PC-9 (cell line): ENCODE measurements around the gene CETN1. TPM values are rescaled to one million over a fixed set of nuclear protein-coding genes. Genes with fewer than 3 reads are reported as not detected.

Experiments used
- BruUV-seq: library from RNA; stranded (reverse); fragments of 400-500 nt; replicated peaks from 2 replicates; lab custom pipeline; 2021; lab: Mats Ljungman, UMichigan
- CTCF ChIA-PET: fragments of 300-600 bp; sonication (Branson Sonifier 250); formaldehyde crosslinking; loops from one replicate; lab custom pipeline; 2022; ENCODE audit warnings: antibody characterized with exemption; lab: Charles Lee
- POLR2A ChIA-PET: fragments of 300-600 bp; sonication (Branson Sonifier 250); formaldehyde crosslinking; loops from one replicate; lab custom pipeline; 2022; ENCODE audit warnings: antibody characterized with exemption; ENCODE audit not compliant: unreplicated experiment; lab: Charles Lee
- DNase-seq, 2 experiments: peaks; one replicate each; pipeline versions ENCODE4 v3.0.0 to v3.0.0-alpha.2; 2015 to 2022; ENCODE audit warnings: mixed read lengths in 1 of 2
- H2AFZ ChIP-seq: fragments of 200-600 bp; sonication (generic); 2 replicates; pipeline ENCODE4 v1.8.1; 2017; ENCODE audit warnings: antibody characterized with exemption
- H3F3A ChIP-seq: fragments of 200-600 bp; sonication (generic); 2 replicates; pipeline ENCODE4 v1.8.1; 2017; ENCODE audit warnings: antibody characterized with exemption, mild to moderate bottlenecking, low read depth; ENCODE audit not compliant: insufficient read depth
- H3K27ac ChIP-seq: fragments of 200-600 bp; sonication (generic); 2 replicates; pipeline ENCODE4 v1.6.1; 2016; ENCODE audit warnings: mixed run types
- H3K27me3 ChIP-seq: fragments of 200-600 bp; sonication (generic); 2 replicates; pipeline ENCODE4 v1.6.1; 2016; ENCODE audit warnings: low read depth, mixed run types; ENCODE audit not compliant: insufficient read depth
- H3K36me3 ChIP-seq: fragments of 200-600 bp; sonication (generic); 2 replicates; pipeline ENCODE4 v1.6.1; 2016; ENCODE audit warnings: low read depth, mixed run types
- H3K4me1 ChIP-seq: fragments of 200-600 bp; sonication (generic); replicated peaks from 2 replicates; pipeline ENCODE4 v1.6.1; 2016; ENCODE audit warnings: mixed run types; ENCODE audit not compliant: insufficient read depth
- H3K4me2 ChIP-seq: fragments of 200-600 bp; sonication (generic); 2 replicates; pipeline ENCODE4 v1.6.1; 2017; ENCODE audit warnings: mixed run types
- H3K4me3 ChIP-seq: fragments of 200-600 bp; sonication (generic); 2 replicates; pipeline ENCODE4 v1.6.1; 2016; ENCODE audit warnings: mixed run types
- H3K79me2 ChIP-seq: fragments of 200-600 bp; sonication (generic); 2 replicates; pipeline ENCODE4 v1.6.1; 2017; ENCODE audit warnings: low read depth, mixed run types
- H3K9me2 ChIP-seq: fragments of 200-600 bp; sonication (generic); 2 replicates; pipeline ENCODE4 v1.8.1; 2017; ENCODE audit warnings: mild to moderate bottlenecking; ENCODE audit not compliant: insufficient read depth
- H3K9me3 ChIP-seq: fragments of 200-600 bp; sonication (generic); 2 replicates; pipeline ENCODE4 v1.8.1; 2016; ENCODE audit warnings: low read depth; ENCODE audit not compliant: insufficient read depth
- H4K20me1 ChIP-seq: fragments of 200-600 bp; sonication (generic); 2 replicates; pipeline ENCODE4 v1.8.1; 2017; ENCODE audit not compliant: insufficient read depth
- CTCF ChIP-seq: fragments of 200-600 bp; sonication (generic); conservative IDR thresholded peaks from 2 replicates; pipeline ENCODE4 v1.6.1; 2017; ENCODE audit warnings: mixed run types, antibody characterized with exemption, mild to moderate bottlenecking, moderate library complexity
- EZH2 ChIP-seq: fragments of 200-600 bp; sonication (generic); IDR thresholded peaks from 2 replicates; pipeline ENCODE4 v1.8.0; 2017; ENCODE audit warnings: antibody characterized with exemption, low read depth
- intact Hi-C: fragments of 100-400 bp; cut with micrococcal nuclease; formaldehyde crosslinking; loops from one replicate; pipeline ENCODE4 v1.10.0; 2022; ENCODE audit not compliant: unreplicated experiment
- total RNA-seq: library from RNA; stranded (reverse); gene quantifications from 2 replicates; pipeline ENCODE4 v1.2.3, GENCODE V29; 2021

Gene CETN1
- total RNA-seq, 1 experiment from 2014 or later, result not detected

DNA sequence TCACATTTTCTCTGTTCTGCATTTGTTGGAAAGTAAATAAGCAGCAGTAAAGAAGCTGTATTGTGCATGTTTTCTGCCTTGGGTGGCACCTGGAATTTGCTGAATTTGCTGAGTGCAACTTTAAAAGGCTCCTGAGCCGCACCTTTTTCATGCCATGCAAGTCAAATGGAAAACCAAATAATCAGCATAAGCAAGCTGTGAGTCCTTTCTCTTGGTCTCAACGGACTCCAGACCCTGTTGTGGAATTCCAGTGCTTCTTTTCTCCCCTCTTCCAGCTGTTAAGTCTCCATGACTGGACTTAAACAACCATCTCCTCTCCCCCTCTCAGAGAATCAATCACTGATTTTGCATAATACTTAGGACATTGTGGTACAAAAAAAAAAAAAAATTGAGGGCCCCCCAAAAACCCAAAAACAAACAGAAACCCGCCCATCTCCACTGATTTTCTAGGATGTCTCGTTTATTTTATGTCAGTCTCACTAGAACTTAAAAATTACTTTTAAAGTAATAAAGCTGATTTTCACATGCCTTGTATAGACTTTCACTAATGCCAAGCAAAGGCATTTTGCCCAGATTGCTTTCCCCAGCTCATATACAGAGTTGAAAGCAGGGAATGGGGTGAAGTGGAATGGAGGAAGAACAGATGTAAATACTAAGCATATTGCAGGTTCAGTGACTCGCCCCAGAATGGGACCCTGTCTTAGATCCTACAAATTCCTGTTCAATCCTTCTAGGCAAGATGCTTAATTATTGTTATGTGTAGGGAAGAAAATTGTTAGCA lies 5.1 kb upstream of the CETN1 start:
- no peak for DNase-seq
- Histone ChIP-seq H3K4me3 (no peak overlapping the region), H3K36me3 (no peaks in the 10 kb centered on the region), H3K79me2 (no peaks in the 10 kb centered on the region), H3K9me3 (no peaks in the 10 kb centered on the region), H3F3A (no peaks in the 10 kb centered on the region), H3K27ac (no peak overlapping the region), H4K20me1 (no peaks in the 10 kb centered on the region), H3K4me1 (no peaks in the 10 kb centered on the region), H3K9me2 (no peaks in the 10 kb centered on the region), H2AFZ (no peak overlapping the region), H3K27me3 (peaks cover 97% of the 10 kb centered on the region), H3K4me2 (no peak overlapping the region)
- intact Hi-C loops, result no loop called here
- POLR2A ChIA-PET, result no interaction called here
- no TSS peak for BruUV-seq
- no peak for TF ChIP-seq EZH2
- TF ChIP-seq CTCF, result no peak
- CTCF ChIA-PET, result no interaction called here

DNA sequence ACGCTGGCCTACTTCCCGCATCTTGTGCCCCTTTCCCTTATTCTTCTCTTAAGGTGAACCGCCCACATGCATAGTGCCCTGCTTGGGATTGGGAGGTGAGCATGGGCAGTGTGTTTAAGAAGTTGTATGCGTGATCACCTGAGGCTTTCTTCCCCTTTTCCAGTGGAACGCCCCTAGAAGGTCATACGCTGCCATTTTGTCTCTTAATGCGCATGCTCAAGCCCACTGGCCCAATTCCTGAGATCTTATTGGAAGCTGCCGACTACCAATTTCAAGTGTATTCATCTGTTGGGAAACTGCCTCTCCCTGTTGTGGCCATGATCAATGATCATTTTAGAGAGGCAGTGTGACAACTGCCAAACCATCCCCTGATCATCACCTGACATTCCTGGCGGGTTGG lies 3.3 kb upstream of the CETN1 start:
- ChIA-PET POLR2A (no interaction called here), CTCF (no interaction called here)
- no peaks in the 10 kb centered on the region for H3F3A ChIP-seq
- peaks cover 95% of the 10 kb centered on the region for H3K27me3 ChIP-seq
- no peak overlapping the region for H2AFZ ChIP-seq
- no peaks in the 10 kb centered on the region for H3K4me1 ChIP-seq
- intact Hi-C loops, result no loop called here
- TF ChIP-seq EZH2 (no peak), CTCF (no peak)
- H3K4me3 ChIP-seq, result no peak overlapping the region
- no TSS peak for BruUV-seq
- H4K20me1 ChIP-seq, result no peaks in the 10 kb centered on the region
- H3K4me2 ChIP-seq, result no peak overlapping the region
- no peaks in the 10 kb centered on the region for H3K79me2 ChIP-seq
- no peak overlapping the region for H3K27ac ChIP-seq
- no peaks in the 10 kb centered on the region for H3K9me3 ChIP-seq
- H3K9me2 ChIP-seq, result no peaks in the 10 kb centered on the region
- H3K36me3 ChIP-seq, result no peaks in the 10 kb centered on the region
- DNase-seq, result no peak

DNA sequence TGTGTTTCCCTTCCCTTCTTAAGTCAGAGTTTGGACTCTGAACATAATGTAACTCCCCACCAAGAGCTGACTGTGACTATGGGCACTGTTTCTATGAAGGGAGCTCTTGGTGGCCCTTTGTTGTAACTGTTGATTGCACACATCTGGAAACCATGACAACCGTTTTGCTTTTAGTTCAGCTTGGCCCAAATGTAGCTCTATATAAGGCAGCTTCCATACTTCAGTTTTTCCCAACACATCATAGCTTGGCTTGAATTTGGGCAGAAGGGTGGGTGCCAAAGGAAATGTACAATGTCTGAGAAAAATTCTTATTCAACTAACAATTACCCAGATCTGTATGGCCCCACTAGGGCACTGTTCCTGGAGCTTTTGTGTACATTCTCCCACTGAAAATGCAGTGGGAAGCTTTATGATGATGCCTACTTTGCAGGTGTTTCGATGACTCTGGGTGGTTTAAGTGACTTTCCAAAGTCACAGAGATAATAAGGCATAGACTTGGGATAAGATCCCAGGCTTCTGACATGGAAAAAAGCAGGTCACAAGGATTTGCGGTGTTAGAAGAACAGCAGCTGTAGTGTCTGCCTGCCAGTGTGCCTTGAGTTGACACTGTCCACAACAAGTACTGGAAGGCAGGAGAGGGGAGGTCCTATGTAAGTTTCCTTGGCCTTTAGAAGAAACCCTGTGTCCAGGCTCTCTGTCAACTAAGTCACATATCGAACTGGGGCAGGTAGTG lies 2.4 kb upstream of the CETN1 start:
- H3K27ac ChIP-seq, result no peak overlapping the region
- H3K9me2 ChIP-seq, result no peaks in the 10 kb centered on the region
- POLR2A ChIA-PET, result no interaction called here
- H3K9me3 ChIP-seq, result no peaks in the 10 kb centered on the region
- no peak overlapping the region for H3K4me2 ChIP-seq
- H3F3A ChIP-seq, result no peaks in the 10 kb centered on the region
- H3K27me3 ChIP-seq, result peaks cover 95% of the 10 kb centered on the region
- CTCF ChIA-PET, result no interaction called here
- no peaks in the 10 kb centered on the region for H3K36me3 ChIP-seq
- H2AFZ ChIP-seq, result no peak overlapping the region
- intact Hi-C loops, result no loop called here
- H3K4me1 ChIP-seq, result no peaks in the 10 kb centered on the region
- no peak for DNase-seq
- no peaks in the 10 kb centered on the region for H4K20me1 ChIP-seq
- no peaks in the 10 kb centered on the region for H3K79me2 ChIP-seq
- BruUV-seq, result no TSS peak
- no peak overlapping the region for H3K4me3 ChIP-seq
- TF ChIP-seq EZH2, result no peak
- TF ChIP-seq CTCF, result no peak
